Mesothelial cell of epicardium (in vitro differentiated cells): ENCODE data around the gene GCNT4. TPM values are rescaled to one million over a fixed set of nuclear protein-coding genes. Genes with fewer than 3 reads are reported as not detected.
A peak's percentile ranks its signal among the peaks of the same experiment; 100 is the strongest.

Source experiments
- DNase-seq, 2 experiments: peaks; one replicate each; pipeline ENCODE4 v3.0.0; 2021; ENCODE audit warnings: low spot score in 2 of 2; ENCODE audit not compliant: unreplicated experiment in 2 of 2
- H3K27ac Mint-ChIP-seq: 2 replicates; pipeline ENCODE4 v1.8.0; 2021; ENCODE audit warnings: mixed read lengths
- H3K27me3 Mint-ChIP-seq: 2 replicates; pipeline ENCODE4 v1.8.0; 2021; ENCODE audit warnings: low read depth, mixed read lengths
- H3K36me3 Mint-ChIP-seq: 2 replicates; pipeline ENCODE4 v1.8.0; 2021; ENCODE audit warnings: mixed read lengths
- H3K4me1 Mint-ChIP-seq: 2 replicates; pipeline ENCODE4 v1.8.0; 2021; ENCODE audit warnings: mixed read lengths
- H3K4me3 Mint-ChIP-seq: 2 replicates; pipeline ENCODE4 v1.8.0; 2021; ENCODE audit warnings: mild to moderate bottlenecking, moderate library complexity, mixed read lengths
- H3K9me3 Mint-ChIP-seq: 2 replicates; pipeline ENCODE4 v1.8.0; 2021; ENCODE audit warnings: mixed read lengths
- CTCF ChIP-seq: fragments of 200-600 bp; sonication (generic); IDR thresholded peaks from one replicate; pipeline ENCODE4 v1.5.0; 2021; ENCODE audit warnings: antibody characterized with exemption; ENCODE audit not compliant: unreplicated experiment
- total RNA-seq: library from RNA; stranded (reverse); gene quantifications from 3 replicates; pipeline ENCODE4 v1.2.1, GENCODE V29; 2021

The GCNT4 gene
- total RNA-seq, 1 donor from 2014 or later: 1.7 TPM

- Mint-ChIP-seq H3K27ac (no peak overlapping the region), H3K4me1 (peaks cover 15% of the 10 kb centered on the region), H3K27me3 (no peaks in the 10 kb centered on the region), H3K4me3 (no peak overlapping the region), H3K36me3 (peaks cover 2% of the 10 kb centered on the region), H3K9me3 (peaks cover 5% of the 10 kb centered on the region)
- no peak for DNase-seq
- no peak for TF ChIP-seq CTCF
Measured at GRCh38 chr5:75044406-75044805, 8.0 kb downstream of the GCNT4 start.

- Mint-ChIP-seq H3K9me3 (peaks cover 5% of the 10 kb centered on the region), H3K4me3 (no peak overlapping the region), H3K27me3 (no peaks in the 10 kb centered on the region), H3K4me1 (peaks cover 15% of the 10 kb centered on the region), H3K27ac (no peak overlapping the region), H3K36me3 (peaks cover 2% of the 10 kb centered on the region)
- no peak for TF ChIP-seq CTCF
- DNase-seq: no peak
Measured at GRCh38 chr5:75043633-75044264, 8.6 kb downstream of the GCNT4 start.

GRCh38 chr5:75042522-75042921 lies 9.8 kb downstream of the GCNT4 start:
- Mint-ChIP-seq H3K4me1 (peaks cover 15% of the 10 kb centered on the region), H3K36me3 (peaks cover 2% of the 10 kb centered on the region), H3K27me3 (no peaks in the 10 kb centered on the region), H3K9me3 (peaks cover 5% of the 10 kb centered on the region), H3K4me3 (no peak overlapping the region), H3K27ac (no peak overlapping the region)
- DNase-seq: no peak
- no peak for TF ChIP-seq CTCF

- Mint-ChIP-seq H3K9me3 (peaks cover 5% of the 10 kb centered on the region), H3K27me3 (no peaks in the 10 kb centered on the region), H3K4me3 (no peak overlapping the region), H3K4me1 (peaks cover 13% of the 10 kb centered on the region), H3K27ac (no peak overlapping the region), H3K36me3 (peaks cover 1% of the 10 kb centered on the region)
- TF ChIP-seq CTCF: no peak
- no peak for DNase-seq
Measured at GRCh38 chr5:75040973-75041372, 11.4 kb downstream of the GCNT4 start.

GRCh38 chr5:75037106-75037505 lies 15.3 kb downstream of the GCNT4 start:
- H3K9me3 Mint-ChIP-seq: no peaks in the 10 kb centered on the region
- H3K27me3 Mint-ChIP-seq: no peaks in the 10 kb centered on the region
- peaks cover 10% of the 10 kb centered on the region for H3K4me1 Mint-ChIP-seq
- no peak for DNase-seq
- peaks cover 1% of the 10 kb centered on the region for H3K36me3 Mint-ChIP-seq
- peak overlapping the region; percentile 32 for H3K27ac Mint-ChIP-seq
- TF ChIP-seq CTCF: no peak
- no peak overlapping the region for H3K4me3 Mint-ChIP-seq
